Measurements from ENCODE around the gene PPP2CA. TPM values are rescaled to one million over a fixed set of nuclear protein-coding genes. Genes with fewer than 3 reads are reported as not detected.
A peak's percentile ranks its signal among the peaks of the same experiment; 100 is the strongest.

The PPP2CA gene
- total and polyA plus RNA-seq, 2 of the 4 experiments (the other 2 are of a cell fraction): 70.6 to 73.6 TPM

DNA sequence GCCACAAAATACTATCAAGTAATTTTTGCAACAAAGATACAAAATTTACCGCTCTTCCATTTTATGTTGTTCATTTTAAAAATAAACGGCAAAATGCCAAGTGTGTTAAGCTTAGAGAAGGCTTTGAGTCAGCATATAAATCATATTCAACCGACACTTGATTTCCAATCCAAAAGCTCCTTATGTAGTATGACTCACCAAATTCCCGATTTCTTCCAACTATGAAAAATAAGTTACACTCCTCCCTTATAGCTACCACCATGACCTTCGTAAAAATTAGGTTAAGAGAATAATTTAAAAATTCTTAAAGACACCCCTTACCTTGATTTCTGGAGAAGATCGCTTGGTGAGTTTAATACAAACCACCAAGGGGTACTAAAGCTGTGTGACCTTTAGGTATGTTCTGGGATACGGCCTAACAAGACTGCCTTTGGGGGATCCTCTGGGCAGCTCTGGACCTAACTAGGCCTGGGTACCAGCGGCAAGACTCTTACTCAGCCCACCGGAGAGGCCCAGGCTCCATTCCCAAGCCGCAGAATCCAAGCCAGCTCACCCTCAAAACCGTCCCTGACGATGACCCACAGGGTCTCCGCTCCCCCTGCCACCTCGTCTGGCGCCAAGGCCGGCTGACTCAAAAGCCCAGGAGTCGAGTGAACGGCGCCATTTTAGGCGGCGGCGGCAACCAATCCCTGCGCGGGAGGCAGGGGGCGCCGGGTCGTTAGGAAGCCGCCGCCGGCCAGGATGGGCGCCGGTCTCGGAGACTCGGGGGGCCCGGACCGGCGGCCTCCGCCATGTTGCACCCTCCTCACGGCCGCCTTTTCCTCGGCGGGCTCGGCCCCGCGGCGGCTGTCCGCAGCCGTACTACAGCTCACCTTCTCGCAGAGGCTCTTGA lies 739 bp downstream of the PPP2CA start:
- Histone ChIP-seq H3K14ac (replicated peaks; ENCODE audit: low read depth, low read length) (peak overlapping the region; percentile 97), H3K4me3 (ENCODE audit: insufficient read depth, low read depth, low read length) (peak overlapping the region; percentile 68), H3K4me1 (ENCODE audit: control insufficient read depth, insufficient read depth, low read length) (peaks cover 6% of the 10 kb centered on the region), H3K9me3 (ENCODE audit: control insufficient read depth, insufficient read depth, low read length) (no peaks in the 10 kb centered on the region), H4K91ac (ENCODE audit: insufficient read depth, low read depth, low read length) (peak overlapping the region; percentile 68), H3K9ac (ENCODE audit: low read depth, low read length) (peak overlapping the region; percentile 97), H4K8ac (ENCODE audit: low read depth in 2 of 2, low read length in 2 of 2) (peak overlapping the region; percentile 72 to 89), H3K56ac (ENCODE audit: extremely low read depth, insufficient read depth, low read length) (peak overlapping the region; percentile 67), H2BK15ac (ENCODE audit: low read depth, low read length) (no peak overlapping the region), H3K4ac (ENCODE audit: low read depth, low read length) (peak overlapping the region; percentile 83), H4K5ac (ENCODE audit: low read depth, low read length) (peak overlapping the region; percentile 66), H3K79me1 (ENCODE audit: low read depth in 1 of 2, low read length in 2 of 2) (peaks cover 11 to 25% of the 10 kb centered on the region in 2 experiments; a peak in 3 of 4 replicates), H3K18ac (ENCODE audit: low read depth, low read length) (peak overlapping the region; percentile 71), H3K27me3 (ENCODE audit: control insufficient read depth, insufficient read depth, low read length) (no peaks in the 10 kb centered on the region), H4K20me1 (ENCODE audit: insufficient read depth, low read length) (peaks cover 57% of the 10 kb centered on the region), H3K27ac (ENCODE audit: insufficient read depth, low read length) (peak overlapping the region; percentile 90), H2AFZ (replicated peaks; ENCODE audit: low read length, poor library complexity) (peak overlapping the region; percentile 99), H2AK9ac (replicated peaks; ENCODE audit: low read depth, low read length, poor library complexity) (peak overlapping the region; percentile 99), H3K36me3 (ENCODE audit: control insufficient read depth, insufficient read depth, low read length) (no peaks in the 10 kb centered on the region; the same call in 1 of the 2 replicates), H2BK5ac (ENCODE audit: low read depth, low read length, poor library complexity, severe bottlenecking) (peak overlapping the region; percentile 81), H3K4me2 (ENCODE audit: low read depth, low read length) (peak overlapping the region; percentile 70), H2BK20ac (ENCODE audit: low read depth, low read length) (no peak overlapping the region), H3K9me1 (ENCODE audit: insufficient read depth, low read length) (no peaks in the 10 kb centered on the region), H2AK5ac (ENCODE audit: low read depth, low read length) (peak overlapping the region; percentile 88), H3K23ac (ENCODE audit: low read depth, low read length) (peak overlapping the region; percentile 91), H2BK120ac (ENCODE audit: low read depth, low read length) (peak overlapping the region; percentile 17)
- peak; percentile 87 for DNase-seq
- intact Hi-C loops (cut with micrococcal nuclease): loop anchor here (2.0 kb wide), 2 partner anchors 48 to 64 kb away; partner anchors contain the start of gene SKP1
- POLR2A ChIA-PET (ENCODE audit: unreplicated experiment): interaction anchor here (1.5 kb wide), 1 partner anchor 20 kb away, joined by 13 read pairs; no protein-coding TSS in a partner anchor
- WGBS, 2 experiments (ENCODE audit: extremely low coverage in 2 of 2, insufficient read length in 1 of 2): 1% methylated on average over 30 of the region's 49 CpGs; no CpG with 5 or more reads in 1 of the 2 experiments
- BruUV-seq (replicated peaks): TSS peak; percentile 39
- dilution Hi-C loops (cut with HindIII; ENCODE audit: low sequenced_read_pairs, unreplicated experiment): no loop called here
- in situ Hi-C loops (cut with MboI; ENCODE audit: low sequenced_read_pairs): no loop called here
- peak; percentile 54 for ATAC-seq (ENCODE audit: low read depth)
- CTCF ChIA-PET: interaction anchor here (0.6 to 1.4 kb wide), 5 partner anchors 10 to 48 kb away, joined by 3 to 4 read pairs (median 3); no protein-coding TSS in a partner anchor
- TF ChIP-seq SMC3 (IDR thresholded peaks at IDR 0.05; ENCODE audit: low read depth, low read length) (no peak), RCOR1 (IDR thresholded peaks at IDR 0.05; ENCODE audit: insufficient replicate concordance, low read length) (no peak), NFE2L2 (IDR thresholded peaks at IDR 0.05; ENCODE audit: low read depth, low read length) (no peak), RAD21 (IDR thresholded peaks at IDR 0.05; ENCODE audit: low read length) (no peak), RFX5 (IDR thresholded peaks at IDR 0.05; ENCODE audit: low read depth, low read length) (no peak), MAZ (IDR thresholded peaks at IDR 0.05; ENCODE audit: borderline replicate concordance, low read depth, low read length) (peak; percentile 26; the same call in 1 of the 2 replicates), MXI1 (IDR thresholded peaks at IDR 0.05; ENCODE audit: borderline replicate concordance, low read depth, low read length) (no peak), BHLHE40 (IDR thresholded peaks at IDR 0.05; ENCODE audit: low read depth, low read length) (no peak; the same call in 1 of the 2 replicates), FOS (IDR thresholded peaks at IDR 0.05; ENCODE audit: low read depth, low read length) (peak; percentile 52; the same call in 1 of the 2 replicates)
- TF ChIP-seq, protein P1, sequence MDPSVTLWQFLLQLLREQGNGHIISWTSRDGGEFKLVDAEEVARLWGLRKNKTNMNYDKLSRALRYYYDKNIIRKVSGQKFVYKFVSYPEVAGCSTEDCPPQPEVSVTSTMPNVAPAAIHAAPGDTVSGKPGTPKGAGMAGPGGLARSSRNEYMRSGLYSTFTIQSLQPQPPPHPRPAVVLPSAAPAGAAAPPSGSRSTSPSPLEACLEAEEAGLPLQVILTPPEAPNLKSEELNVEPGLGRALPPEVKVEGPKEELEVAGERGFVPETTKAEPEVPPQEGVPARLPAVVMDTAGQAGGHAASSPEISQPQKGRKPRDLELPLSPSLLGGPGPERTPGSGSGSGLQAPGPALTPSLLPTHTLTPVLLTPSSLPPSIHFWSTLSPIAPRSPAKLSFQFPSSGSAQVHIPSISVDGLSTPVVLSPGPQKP (IDR thresholded peaks at IDR 0.05; ENCODE audit: borderline replicate concordance, low read depth, low read length): no peak
- TF ChIP-seq, protein P2, sequence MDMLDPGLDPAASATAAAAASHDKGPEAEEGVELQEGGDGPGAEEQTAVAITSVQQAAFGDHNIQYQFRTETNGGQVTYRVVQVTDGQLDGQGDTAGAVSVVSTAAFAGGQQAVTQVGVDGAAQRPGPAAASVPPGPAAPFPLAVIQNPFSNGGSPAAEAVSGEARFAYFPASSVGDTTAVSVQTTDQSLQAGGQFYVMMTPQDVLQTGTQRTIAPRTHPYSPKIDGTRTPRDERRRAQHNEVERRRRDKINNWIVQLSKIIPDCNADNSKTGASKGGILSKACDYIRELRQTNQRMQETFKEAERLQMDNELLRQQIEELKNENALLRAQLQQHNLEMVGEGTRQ (IDR thresholded peaks at IDR 0.05; ENCODE audit: low read depth, low read length): no peak
- TF ChIP-seq, protein P3, sequence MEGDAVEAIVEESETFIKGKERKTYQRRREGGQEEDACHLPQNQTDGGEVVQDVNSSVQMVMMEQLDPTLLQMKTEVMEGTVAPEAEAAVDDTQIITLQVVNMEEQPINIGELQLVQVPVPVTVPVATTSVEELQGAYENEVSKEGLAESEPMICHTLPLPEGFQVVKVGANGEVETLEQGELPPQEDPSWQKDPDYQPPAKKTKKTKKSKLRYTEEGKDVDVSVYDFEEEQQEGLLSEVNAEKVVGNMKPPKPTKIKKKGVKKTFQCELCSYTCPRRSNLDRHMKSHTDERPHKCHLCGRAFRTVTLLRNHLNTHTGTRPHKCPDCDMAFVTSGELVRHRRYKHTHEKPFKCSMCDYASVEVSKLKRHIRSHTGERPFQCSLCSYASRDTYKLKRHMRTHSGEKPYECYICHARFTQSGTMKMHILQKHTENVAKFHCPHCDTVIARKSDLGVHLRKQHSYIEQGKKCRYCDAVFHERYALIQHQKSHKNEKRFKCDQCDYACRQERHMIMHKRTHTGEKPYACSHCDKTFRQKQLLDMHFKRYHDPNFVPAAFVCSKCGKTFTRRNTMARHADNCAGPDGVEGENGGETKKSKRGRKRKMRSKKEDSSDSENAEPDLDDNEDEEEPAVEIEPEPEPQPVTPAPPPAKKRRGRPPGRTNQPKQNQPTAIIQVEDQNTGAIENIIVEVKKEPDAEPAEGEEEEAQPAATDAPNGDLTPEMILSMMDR (conservative IDR thresholded peaks at IDR 0.05; ENCODE audit: low read depth, low read length): peak; percentile 28; the same call in 1 of the 2 replicates

Data from IMR-90 (cell line).